PC-9 (cell line): ENCODE measurements around the gene HPCAL1. TPM values are rescaled to one million over a fixed set of nuclear protein-coding genes. Genes with fewer than 3 reads are reported as not detected.

Source experiments
- BruUV-seq: library from RNA; stranded (reverse); fragments of 400-500 nt; replicated peaks from 2 replicates; lab custom pipeline; 2021; lab: Mats Ljungman, UMichigan
- CTCF ChIA-PET: fragments of 300-600 bp; sonication (Branson Sonifier 250); formaldehyde crosslinking; loops from one replicate; lab custom pipeline; 2022; ENCODE audit warnings: antibody characterized with exemption; lab: Charles Lee
- POLR2A ChIA-PET: fragments of 300-600 bp; sonication (Branson Sonifier 250); formaldehyde crosslinking; loops from one replicate; lab custom pipeline; 2022; ENCODE audit warnings: antibody characterized with exemption; ENCODE audit not compliant: unreplicated experiment; lab: Charles Lee
- DNase-seq, 2 experiments: peaks; one replicate each; pipeline versions ENCODE4 v3.0.0 to v3.0.0-alpha.2; 2015 to 2022; ENCODE audit warnings: mixed read lengths in 1 of 2
- H2AFZ ChIP-seq: fragments of 200-600 bp; sonication (generic); 2 replicates; pipeline ENCODE4 v1.8.1; 2017; ENCODE audit warnings: antibody characterized with exemption
- H3F3A ChIP-seq: fragments of 200-600 bp; sonication (generic); 2 replicates; pipeline ENCODE4 v1.8.1; 2017; ENCODE audit warnings: antibody characterized with exemption, mild to moderate bottlenecking, low read depth; ENCODE audit not compliant: insufficient read depth
- H3K27ac ChIP-seq: fragments of 200-600 bp; sonication (generic); 2 replicates; pipeline ENCODE4 v1.6.1; 2016; ENCODE audit warnings: mixed run types
- H3K27me3 ChIP-seq: fragments of 200-600 bp; sonication (generic); 2 replicates; pipeline ENCODE4 v1.6.1; 2016; ENCODE audit warnings: low read depth, mixed run types; ENCODE audit not compliant: insufficient read depth
- H3K36me3 ChIP-seq: fragments of 200-600 bp; sonication (generic); 2 replicates; pipeline ENCODE4 v1.6.1; 2016; ENCODE audit warnings: low read depth, mixed run types
- H3K4me1 ChIP-seq: fragments of 200-600 bp; sonication (generic); replicated peaks from 2 replicates; pipeline ENCODE4 v1.6.1; 2016; ENCODE audit warnings: mixed run types; ENCODE audit not compliant: insufficient read depth
- H3K4me2 ChIP-seq: fragments of 200-600 bp; sonication (generic); 2 replicates; pipeline ENCODE4 v1.6.1; 2017; ENCODE audit warnings: mixed run types
- H3K4me3 ChIP-seq: fragments of 200-600 bp; sonication (generic); 2 replicates; pipeline ENCODE4 v1.6.1; 2016; ENCODE audit warnings: mixed run types
- H3K79me2 ChIP-seq: fragments of 200-600 bp; sonication (generic); 2 replicates; pipeline ENCODE4 v1.6.1; 2017; ENCODE audit warnings: low read depth, mixed run types
- H3K9me2 ChIP-seq: fragments of 200-600 bp; sonication (generic); 2 replicates; pipeline ENCODE4 v1.8.1; 2017; ENCODE audit warnings: mild to moderate bottlenecking; ENCODE audit not compliant: insufficient read depth
- H3K9me3 ChIP-seq: fragments of 200-600 bp; sonication (generic); 2 replicates; pipeline ENCODE4 v1.8.1; 2016; ENCODE audit warnings: low read depth; ENCODE audit not compliant: insufficient read depth
- H4K20me1 ChIP-seq: fragments of 200-600 bp; sonication (generic); 2 replicates; pipeline ENCODE4 v1.8.1; 2017; ENCODE audit not compliant: insufficient read depth
- EZH2 ChIP-seq: fragments of 200-600 bp; sonication (generic); IDR thresholded peaks from 2 replicates; pipeline ENCODE4 v1.8.0; 2017; ENCODE audit warnings: antibody characterized with exemption, low read depth
- intact Hi-C: fragments of 100-400 bp; cut with micrococcal nuclease; formaldehyde crosslinking; loops from one replicate; pipeline ENCODE4 v1.10.0; 2022; ENCODE audit not compliant: unreplicated experiment
- total RNA-seq: library from RNA; stranded (reverse); gene quantifications from 2 replicates; pipeline ENCODE4 v1.2.3, GENCODE V29; 2021
- TF ChIP-seq, protein P1 (sequence below): fragments of 200-600 bp; sonication (generic); conservative IDR thresholded peaks from 2 replicates; pipeline ENCODE4 v1.6.1; 2017; ENCODE audit warnings: mixed run types, antibody characterized with exemption, mild to moderate bottlenecking, moderate library complexity

The HPCAL1 gene
- total RNA-seq, 1 experiment from 2014 or later: 105 TPM

GRCh38 chr2:10326151-10326616 is 23.5 kb downstream of the HPCAL1 start:
- Histone ChIP-seq H4K20me1 (peaks cover 88% of the 10 kb centered on the region), H3K36me3 (peaks cover 22% of the 10 kb centered on the region), H3K27ac (no peak overlapping the region), H3K27me3 (no peaks in the 10 kb centered on the region), H3K4me1 (peaks cover 29% of the 10 kb centered on the region), H3K79me2 (peaks cover 99% of the 10 kb centered on the region), H3K4me2 (no peak overlapping the region), H3K9me2 (no peaks in the 10 kb centered on the region), H3K9me3 (no peaks in the 10 kb centered on the region), H3F3A (peaks cover 49% of the 10 kb centered on the region; the same call in 1 of the 2 replicates), H3K4me3 (no peak overlapping the region), H2AFZ (no peak overlapping the region)
- BruUV-seq: no TSS peak
- intact Hi-C loops: no loop called here
- TF ChIP-seq, protein P1, sequence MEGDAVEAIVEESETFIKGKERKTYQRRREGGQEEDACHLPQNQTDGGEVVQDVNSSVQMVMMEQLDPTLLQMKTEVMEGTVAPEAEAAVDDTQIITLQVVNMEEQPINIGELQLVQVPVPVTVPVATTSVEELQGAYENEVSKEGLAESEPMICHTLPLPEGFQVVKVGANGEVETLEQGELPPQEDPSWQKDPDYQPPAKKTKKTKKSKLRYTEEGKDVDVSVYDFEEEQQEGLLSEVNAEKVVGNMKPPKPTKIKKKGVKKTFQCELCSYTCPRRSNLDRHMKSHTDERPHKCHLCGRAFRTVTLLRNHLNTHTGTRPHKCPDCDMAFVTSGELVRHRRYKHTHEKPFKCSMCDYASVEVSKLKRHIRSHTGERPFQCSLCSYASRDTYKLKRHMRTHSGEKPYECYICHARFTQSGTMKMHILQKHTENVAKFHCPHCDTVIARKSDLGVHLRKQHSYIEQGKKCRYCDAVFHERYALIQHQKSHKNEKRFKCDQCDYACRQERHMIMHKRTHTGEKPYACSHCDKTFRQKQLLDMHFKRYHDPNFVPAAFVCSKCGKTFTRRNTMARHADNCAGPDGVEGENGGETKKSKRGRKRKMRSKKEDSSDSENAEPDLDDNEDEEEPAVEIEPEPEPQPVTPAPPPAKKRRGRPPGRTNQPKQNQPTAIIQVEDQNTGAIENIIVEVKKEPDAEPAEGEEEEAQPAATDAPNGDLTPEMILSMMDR: no peak
- no peak for TF ChIP-seq EZH2
- CTCF ChIA-PET: no interaction called here
- POLR2A ChIA-PET: no interaction called here
- DNase-seq: no peak

DNA sequence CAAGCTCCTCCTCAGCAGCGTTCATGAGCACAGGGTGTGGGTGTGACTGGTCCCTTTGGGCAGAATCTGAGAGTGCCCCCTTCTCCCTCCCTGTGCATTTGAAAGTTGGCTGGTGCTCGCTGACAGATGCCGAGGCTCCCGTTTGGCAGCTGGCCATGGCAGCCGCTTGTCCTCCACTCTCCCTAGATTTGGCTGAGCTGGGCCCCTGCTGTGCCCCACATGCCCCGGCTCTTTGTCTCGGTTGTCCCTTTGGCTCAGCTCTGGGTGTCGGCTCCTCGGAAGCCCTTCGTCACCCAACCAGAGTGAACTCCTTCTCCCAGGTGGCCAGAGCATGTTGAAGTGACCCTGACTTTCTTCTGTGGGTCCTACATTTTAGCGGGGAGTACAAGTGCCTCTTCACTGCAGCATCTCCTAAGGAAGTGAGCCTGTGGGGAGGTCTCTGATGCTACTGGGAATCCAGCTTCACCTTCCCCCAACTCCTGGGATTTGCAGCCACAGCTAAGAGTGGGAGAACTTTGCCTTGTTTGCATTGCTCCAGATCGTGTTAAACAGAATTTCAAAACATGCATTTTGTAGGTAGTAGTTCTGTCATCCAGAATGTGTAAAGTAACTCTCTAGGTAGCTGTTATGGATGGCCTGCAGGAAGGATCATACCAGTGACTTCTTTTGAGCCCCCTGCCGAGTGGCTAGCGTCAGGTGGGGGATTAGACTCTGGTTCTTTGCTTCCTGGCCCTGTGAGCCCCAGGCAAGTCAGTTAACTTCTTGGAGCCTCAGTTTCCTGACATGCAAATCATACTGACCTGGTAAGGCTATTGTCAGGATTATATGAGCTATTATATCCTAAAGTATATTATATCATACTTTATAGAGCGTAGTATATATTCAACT is 24.2 kb downstream of the HPCAL1 start:
- TF ChIP-seq, protein P1: no peak
- no peak for TF ChIP-seq EZH2
- H4K20me1 ChIP-seq: peaks cover 92% of the 10 kb centered on the region
- no peaks in the 10 kb centered on the region for H3K9me2 ChIP-seq
- intact Hi-C loops: no loop called here
- H3K27ac ChIP-seq: no peak overlapping the region
- H3K27me3 ChIP-seq: no peaks in the 10 kb centered on the region
- H3K4me3 ChIP-seq: no peak overlapping the region
- CTCF ChIA-PET: interaction anchor here (0.7 kb wide), 1 partner anchor 57 kb away, joined by 3 read pairs; no protein-coding TSS in a partner anchor
- H3K36me3 ChIP-seq: peaks cover 17% of the 10 kb centered on the region
- H3F3A ChIP-seq: peaks cover 54% of the 10 kb centered on the region; the same call in 1 of the 2 replicates
- POLR2A ChIA-PET: no interaction called here
- BruUV-seq: no TSS peak
- H2AFZ ChIP-seq: no peak overlapping the region
- DNase-seq: no peak
- H3K79me2 ChIP-seq: peaks cover 100% of the 10 kb centered on the region
- no peaks in the 10 kb centered on the region for H3K9me3 ChIP-seq
- no peak overlapping the region for H3K4me2 ChIP-seq
- peaks cover 29% of the 10 kb centered on the region for H3K4me1 ChIP-seq

DNA sequence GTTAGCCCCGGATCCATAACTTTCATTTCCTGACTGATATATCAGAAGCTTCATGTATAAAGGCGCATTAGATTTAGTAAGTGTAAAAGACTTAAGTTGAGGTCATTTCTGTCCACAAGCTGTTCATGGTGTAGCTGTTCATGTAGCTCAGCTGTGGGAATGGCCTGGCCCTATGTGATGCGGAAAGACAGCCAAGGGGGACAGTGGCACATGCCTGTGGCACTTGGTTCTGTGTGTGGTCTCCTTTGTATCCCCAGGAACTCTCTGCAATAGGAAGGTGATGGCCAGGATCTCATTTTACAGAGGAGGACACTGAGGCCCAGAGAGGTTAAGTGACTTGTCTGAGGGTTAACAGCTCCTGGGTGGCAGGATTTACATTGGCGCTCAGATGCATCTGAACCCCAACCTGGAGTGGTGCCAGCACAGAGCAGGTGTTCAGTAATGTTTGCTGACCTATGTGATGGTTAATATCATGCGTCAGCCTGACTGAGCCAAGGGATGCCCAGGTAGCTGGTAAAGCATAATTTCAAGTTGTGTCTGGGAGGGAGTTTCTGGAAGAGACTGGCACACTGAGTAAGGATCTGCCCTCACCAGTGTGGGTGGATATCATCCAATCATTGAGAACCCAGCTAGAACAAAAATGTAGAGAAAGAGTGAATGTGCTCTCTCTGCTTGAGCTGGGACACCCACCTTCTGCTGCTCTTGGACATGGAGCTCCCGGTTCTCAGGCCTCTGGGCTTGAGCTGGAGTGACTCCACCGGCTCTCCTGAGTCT is 25.4 kb downstream of the HPCAL1 start:
- CTCF ChIA-PET: interaction anchor here (1.0 kb wide), 1 partner anchor 81 kb away, joined by 3 read pairs; no protein-coding TSS in a partner anchor
- no peak overlapping the region for H3K4me3 ChIP-seq

More for the DNA sequence above, 25.4 kb downstream of the HPCAL1 start:
- TF ChIP-seq, protein P1: no peak
- no peak for TF ChIP-seq EZH2
- Histone ChIP-seq H3K4me1 (peaks cover 29% of the 10 kb centered on the region), H2AFZ (no peak overlapping the region), H3K4me2 (no peak overlapping the region), H4K20me1 (peaks cover 93% of the 10 kb centered on the region), H3F3A (peaks cover 55% of the 10 kb centered on the region; the same call in 1 of the 2 replicates), H3K9me2 (no peaks in the 10 kb centered on the region), H3K79me2 (peaks cover 100% of the 10 kb centered on the region), H3K9me3 (no peaks in the 10 kb centered on the region), H3K36me3 (peaks cover 6% of the 10 kb centered on the region), H3K27ac (0 out of 2 replicates have a peak overlapping the region, but pooled peaks have one; percentile 12), H3K27me3 (no peaks in the 10 kb centered on the region)
- no peak for DNase-seq
- BruUV-seq: no TSS peak
- intact Hi-C loops: no loop called here
- POLR2A ChIA-PET: no interaction called here
